NCI-H345 treated with DMSO at 0.1 percent for 48 hours (cell line): ENCODE measurements around the gene TIMMDC1.
"Not testable (repeated sequence)": the region's sequence is repeated elsewhere in the genome, so short reads cannot be mapped to it uniquely, and the experiment has no call there.

Experiments
- DNase-seq: peaks from one replicate; lab custom pipeline; 2025; ENCODE audit not compliant: unreplicated experiment; lab: John Stamatoyannopoulos, UW

TIMMDC1 gene

DNA sequence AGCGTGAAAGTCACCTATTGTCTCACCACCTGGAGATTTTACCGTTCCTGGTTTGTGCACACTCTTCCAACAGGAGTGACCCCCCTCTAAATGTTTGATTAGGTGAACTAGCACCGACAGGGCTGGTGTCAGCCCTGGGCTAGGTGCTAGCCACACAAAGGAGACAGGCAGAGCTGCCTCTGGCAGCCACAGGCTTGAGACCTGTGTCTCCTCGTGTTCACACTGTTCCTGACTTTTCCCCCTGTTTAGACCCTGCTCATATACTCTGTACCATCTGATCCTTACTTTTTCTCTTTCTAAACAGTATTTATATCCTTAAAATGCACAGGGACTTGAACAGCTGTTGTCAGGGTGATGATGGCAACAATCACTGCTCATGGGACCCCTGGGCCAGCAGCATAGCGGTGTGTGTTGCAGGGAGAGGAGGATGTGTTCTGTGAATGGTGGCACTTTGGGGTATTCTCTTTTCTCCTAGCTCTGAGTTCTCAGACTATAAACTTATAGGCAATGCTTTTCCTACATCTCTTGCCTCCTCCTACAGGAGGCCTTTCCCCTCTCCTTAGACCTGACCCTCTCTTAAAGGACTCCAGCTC lies 55.6 kb downstream of the TIMMDC1 start:
- no peak for DNase-seq

DNA sequence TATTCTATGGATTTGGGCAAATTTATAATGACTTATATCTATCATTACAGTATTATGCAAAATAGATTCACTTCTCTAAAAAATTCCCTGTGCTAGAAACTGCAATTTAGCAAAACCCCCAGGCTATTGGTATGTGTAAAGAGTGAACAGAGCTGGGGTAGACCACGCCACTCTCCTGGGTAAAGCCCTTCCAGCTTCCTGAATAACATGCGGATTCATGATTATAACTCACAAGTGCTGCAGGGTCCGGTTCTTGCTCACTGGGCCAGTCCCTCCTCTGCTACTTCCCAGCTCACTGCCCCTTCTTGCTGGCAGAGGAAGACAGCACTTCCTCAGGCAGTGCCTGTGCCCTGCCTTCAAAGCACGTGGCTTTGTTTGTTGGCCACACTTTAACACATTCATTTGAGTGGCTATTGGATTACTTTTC lies 57.0 kb downstream of the TIMMDC1 start:
- DNase-seq: no peak

DNA sequence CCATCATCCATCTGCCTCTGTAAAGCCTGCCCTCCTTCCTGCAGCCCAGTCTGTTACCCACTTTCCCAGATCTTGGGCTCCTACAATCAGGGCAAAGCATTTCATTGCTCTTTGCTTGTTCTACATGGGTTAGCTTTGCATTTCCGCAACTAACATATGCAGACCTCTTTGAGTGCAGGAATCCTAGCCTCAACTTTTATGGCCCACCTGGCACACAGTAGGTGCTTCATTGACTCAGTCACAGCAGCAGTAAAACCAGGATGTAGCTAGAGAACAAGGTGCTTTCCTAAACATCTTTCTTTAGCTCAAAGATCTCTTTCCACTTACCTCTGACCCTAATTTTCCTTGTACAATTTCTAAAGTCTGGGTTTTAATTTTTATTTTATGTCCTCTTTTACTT lies 57.6 kb downstream of the TIMMDC1 start:
- DNase-seq: no peak

DNA sequence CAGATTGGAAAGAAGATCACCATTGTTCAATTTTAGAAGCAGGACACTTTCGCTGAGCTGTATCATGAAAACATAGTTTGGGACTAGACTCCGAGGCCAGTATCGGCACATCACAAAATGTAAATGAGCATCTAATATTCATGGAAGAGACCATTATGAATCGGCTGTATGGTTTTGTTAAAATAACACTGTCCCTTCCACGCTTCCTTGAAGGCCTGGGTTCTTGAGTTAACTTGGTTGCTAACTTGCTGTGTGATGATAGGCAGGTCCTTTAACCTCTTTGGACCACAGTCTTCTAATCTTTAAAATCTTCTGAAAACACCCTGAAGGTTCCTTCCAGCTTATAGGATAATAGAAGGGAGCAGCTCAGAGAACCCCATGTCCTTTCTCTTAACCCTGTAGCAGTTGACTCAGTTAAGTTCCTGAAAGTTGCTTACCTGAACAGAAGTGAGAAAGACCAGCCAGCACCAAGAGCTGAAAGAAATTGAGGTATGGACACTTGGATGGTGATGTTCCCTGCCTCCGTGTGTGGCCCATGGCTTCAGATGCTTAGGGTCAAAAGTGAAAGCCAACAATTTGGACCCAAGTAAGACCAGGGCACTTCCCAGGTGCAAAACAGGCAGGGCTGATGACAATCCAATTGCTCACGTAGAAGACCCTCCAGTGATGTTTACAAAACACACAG lies 59.0 kb downstream of the TIMMDC1 start:
- no peak for DNase-seq

DNA sequence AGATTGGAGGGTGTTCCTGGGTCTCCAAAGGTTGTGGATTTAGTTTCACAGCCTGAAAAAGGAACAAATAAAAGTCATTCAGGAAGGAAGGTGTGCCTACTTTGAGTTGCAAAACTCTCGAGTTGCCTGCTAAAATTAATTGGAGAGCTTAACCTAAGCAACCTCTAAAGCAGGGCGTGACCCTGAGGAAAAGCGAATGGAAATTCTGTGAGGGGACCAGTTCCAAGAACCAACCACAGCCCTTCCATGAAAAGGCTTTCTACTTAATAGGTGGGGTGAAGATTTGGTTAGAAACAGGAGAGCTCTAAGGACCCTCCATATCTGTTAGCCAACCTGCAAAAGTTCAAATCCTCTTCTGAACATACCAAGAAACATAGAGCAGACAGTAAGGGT lies 59.5 kb downstream of the TIMMDC1 start:
- no peak for DNase-seq

DNA sequence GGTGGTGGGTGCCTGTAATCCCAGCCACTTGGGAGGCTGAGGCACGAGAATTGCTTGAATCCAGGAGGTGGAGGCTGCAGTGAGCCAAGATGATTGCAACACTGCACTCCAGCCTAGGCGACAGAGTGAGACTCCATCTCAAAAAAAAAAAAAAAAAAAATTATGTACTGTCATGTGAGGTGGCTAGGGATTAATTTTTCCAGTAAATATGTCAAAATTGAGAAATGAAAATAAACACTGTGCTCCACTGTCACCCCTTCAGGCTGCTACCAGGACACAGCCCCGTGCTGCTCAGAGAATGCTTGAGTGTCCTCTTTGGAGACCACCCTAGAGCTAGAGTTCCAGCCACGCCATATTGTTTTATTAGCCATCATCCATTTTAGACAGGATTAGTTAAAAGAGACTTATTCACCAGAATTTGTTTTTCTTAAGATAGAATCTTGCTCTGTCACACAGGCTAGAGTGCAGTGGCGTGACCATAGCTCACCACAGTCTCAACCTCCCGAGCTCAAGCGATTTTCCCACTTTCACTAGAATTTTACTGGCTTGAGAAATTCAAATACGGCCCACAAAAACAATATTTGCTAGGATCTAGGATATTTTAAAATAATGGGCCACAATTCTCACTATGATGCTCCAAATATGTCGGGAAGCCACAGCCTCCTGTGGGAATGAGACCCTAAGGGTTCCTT lies 60.4 kb downstream of the TIMMDC1 start:
- DNase-seq: no peak

DNA sequence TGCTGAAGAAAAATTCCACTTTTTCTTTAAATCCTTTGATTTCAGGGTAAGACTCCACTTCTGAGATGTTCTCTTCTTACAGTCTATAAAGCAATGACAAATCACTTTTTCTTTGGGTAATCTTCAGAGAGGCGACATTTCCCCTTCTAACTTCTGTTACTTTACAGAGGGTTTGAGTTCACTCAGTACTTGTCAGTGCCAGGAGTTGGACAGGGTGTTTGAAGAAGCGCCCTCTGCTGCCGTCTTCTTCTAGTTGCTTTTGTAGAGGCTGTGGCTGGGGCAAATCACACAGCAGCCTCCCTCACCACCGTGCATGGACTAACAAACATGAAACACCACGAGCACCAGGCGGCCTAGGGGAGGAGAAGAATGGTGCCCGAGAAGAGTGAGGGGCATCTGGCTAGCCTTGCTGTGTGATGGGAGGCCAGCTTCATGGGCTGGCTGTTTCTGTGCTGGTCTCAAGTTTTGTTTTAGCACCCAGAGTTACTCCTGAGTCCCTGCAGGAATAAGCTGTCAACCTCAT lies 61.2 kb downstream of the TIMMDC1 start, which contains the start of gene CD80:
Gene CD80, minus strand, starts transcription at position 174 of the 523 bp plus-strand sequence. CDS start 1,886 bp downstream, outside the sequence.
- no peak for DNase-seq

DNA sequence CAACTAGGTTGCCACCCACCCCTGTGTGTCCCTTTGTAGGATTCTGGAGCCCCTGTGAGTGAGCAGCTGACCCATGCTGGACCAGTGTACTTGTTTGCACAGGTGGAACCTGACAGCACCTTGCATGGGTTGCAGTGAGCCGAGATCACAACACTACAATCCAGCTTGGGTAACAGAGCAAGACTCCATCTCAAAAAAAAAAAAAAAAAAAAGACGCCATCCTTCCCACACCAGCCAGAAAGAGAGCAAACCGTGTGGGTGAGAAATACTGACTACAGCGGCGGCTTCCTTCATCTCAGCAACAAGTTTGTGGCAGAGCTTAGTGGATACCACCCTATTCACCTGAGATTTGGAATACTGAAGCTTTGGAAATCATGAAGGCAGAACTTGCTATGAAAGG lies 61.8 kb downstream of the TIMMDC1 start:
- no peak for DNase-seq

DNA sequence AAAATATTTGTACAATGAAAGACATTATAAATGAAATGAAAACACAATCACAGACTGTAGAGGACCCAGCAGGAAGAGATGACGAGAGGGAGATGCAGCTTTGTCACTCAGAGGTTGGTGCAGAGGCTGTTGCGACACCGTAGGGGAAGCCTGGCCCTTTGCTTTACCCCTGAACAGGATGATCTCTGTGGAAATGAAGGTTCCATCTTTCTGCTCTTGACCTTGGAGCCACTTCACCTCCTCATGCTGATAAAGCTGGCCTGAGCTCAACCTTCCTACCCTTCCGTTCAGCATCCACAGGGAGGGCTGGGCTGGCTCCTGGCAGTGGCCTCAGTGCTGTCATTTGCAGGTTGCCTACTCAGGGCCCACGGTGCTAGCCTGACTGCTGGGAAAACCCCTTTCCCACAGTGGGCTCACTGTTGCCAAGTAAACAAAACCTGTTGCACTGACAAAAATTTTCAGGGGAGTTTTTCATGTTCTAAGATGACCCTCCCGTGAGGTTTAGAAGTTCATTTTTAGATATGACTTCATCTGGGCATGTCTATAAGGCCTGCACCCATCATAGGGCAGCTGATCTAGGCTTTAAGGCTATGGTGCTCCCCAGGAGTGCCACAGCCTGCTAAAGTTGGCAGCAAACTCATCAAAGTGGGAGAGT lies 64.1 kb downstream of the TIMMDC1 start:
- no peak for DNase-seq

DNA sequence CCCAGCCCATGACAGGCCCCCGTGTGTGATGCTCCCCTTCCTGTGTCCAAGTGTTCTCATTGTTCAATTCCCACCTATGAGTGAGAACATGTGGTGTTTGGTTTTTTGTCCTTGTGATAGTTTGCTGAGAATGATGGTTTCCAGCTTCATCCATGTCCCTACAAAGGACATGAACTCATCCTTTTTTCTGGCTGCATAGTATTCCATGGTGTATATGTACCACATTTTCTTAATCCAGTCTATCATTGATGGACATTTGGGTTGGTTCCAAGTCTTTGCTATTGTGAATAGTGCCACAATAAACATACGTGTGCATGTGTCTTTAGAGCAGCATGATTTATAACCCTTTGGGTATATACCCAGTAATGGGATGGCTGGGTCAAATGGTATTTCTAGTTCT lies 65.0 kb downstream of the TIMMDC1 start:
- not testable (repeated sequence) for DNase-seq

DNA sequence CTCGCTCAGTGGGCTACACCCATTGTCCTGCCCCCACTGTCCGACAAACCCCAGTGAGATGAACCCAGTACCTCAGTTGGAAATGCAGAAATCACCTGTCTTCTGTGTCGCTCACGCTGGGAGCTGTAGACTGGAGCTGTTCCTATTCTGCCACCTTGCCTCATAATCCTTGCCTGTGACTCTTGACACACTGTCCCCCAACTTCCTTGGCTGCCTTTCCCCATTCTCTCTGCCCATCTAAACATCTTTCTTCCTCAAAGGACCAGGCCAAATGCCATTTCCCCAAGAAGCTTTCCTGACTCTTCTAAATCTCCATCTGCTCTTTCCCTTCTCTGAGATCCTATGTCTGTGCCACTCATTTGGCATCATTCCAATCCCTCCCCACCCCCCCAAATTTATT lies 70.8 kb downstream of the TIMMDC1 start:
- DNase-seq: no peak

DNA sequence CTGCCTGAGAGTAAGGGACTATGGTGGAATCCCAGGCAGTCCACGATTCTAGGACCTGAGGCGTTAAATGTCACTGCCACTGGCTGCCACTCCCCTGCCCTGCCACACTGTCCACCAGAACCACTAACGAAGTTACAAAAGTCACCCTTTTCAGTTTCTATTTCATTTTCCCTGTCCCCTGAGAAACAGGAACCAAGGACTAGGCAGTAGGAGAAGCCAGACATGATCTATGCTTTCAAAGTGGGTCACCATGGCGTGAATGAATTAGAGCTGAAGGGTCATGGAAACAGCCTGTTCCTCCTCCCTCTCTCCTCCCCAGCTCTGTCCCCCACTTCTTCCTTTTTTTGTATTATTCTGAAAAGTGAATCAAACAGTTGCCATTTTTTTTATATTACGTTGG lies 71.9 kb downstream of the TIMMDC1 start:
- no peak for DNase-seq

DNA sequence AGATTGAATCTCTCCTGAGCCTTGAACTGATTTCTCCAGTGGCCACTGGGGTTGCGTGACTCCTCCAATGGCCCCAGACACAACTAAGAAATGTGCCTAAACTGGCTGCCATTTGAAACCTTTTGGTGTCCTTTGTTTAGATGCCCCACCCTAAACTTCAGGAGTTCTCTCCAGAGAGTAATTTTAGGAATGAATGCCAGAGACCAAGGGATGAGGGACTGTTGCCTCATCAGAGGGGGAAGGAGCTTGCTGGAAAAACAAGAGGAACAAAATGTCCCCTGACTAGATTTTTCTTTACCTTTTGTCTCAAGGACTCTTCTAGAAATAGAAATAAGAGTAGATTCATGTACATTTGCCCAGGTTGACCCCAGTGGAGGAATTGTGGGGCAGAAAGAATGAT lies 72.9 kb downstream of the TIMMDC1 start:
- no peak for DNase-seq

DNA sequence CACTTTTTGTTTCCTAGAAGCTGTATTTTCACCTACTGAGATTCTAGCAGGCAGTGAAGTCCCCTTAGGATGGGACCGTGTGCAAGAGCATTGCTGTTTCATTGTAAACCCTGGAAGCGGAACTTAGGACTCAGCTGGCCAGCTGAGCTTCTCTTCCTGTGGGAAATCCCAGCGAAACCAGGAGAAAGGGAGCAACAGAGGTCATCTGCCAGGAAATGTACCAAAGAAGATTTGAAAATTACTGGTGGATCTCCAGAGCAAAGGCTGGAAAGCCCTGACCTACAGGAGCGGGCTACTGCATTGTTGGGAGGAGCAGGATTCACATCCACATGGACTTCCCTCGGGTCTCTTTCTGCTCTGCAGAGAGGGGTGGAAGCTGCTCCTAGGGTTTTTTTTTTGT lies 73.3 kb downstream of the TIMMDC1 start:
- no peak for DNase-seq
